IPS-18a (cell line): ENCODE data around the gene ROPN1L.

ENCODE experiments used
- H3K27ac ChIP-seq: one replicate; pipeline ENCODE4 v1.5.1; 2013; ENCODE audit warnings: low read length
- H3K27me3 ChIP-seq: one replicate; pipeline ENCODE4 v1.6.1; 2013; ENCODE audit warnings: mild to moderate bottlenecking, low read length; ENCODE audit not compliant: control insufficient read depth, insufficient read depth
- H3K36me3 ChIP-seq: one replicate; pipeline ENCODE4 v1.6.1; 2013; ENCODE audit warnings: low read depth, low read length; ENCODE audit not compliant: control insufficient read depth
- H3K4me1 ChIP-seq: one replicate; pipeline ENCODE4 v1.6.1; 2013; ENCODE audit warnings: low read depth, low read length; ENCODE audit not compliant: control insufficient read depth
- H3K4me3 ChIP-seq: one replicate; pipeline ENCODE4 v1.5.1; 2013; ENCODE audit warnings: low read length
- H3K9ac ChIP-seq: one replicate; pipeline ENCODE4 v1.6.1; 2013; ENCODE audit warnings: mild to moderate bottlenecking, low read length, moderate library complexity
- H3K9me3 ChIP-seq: one replicate; pipeline ENCODE4 v1.6.1; 2013; ENCODE audit warnings: low read depth, low read length; ENCODE audit not compliant: control insufficient read depth

Gene ROPN1L

GRCh38 chr5:10460252-10460906 is 18.7 kb downstream of the ROPN1L start:
- no peak overlapping the region for H3K9ac ChIP-seq
- H3K36me3 ChIP-seq = no peaks in the 10 kb centered on the region
- no peak overlapping the region for H3K4me3 ChIP-seq
- peaks cover 4% of the 10 kb centered on the region for H3K4me1 ChIP-seq
- H3K27ac ChIP-seq = no peak overlapping the region
- no peaks in the 10 kb centered on the region for H3K27me3 ChIP-seq
- no peaks in the 10 kb centered on the region for H3K9me3 ChIP-seq

DNA sequence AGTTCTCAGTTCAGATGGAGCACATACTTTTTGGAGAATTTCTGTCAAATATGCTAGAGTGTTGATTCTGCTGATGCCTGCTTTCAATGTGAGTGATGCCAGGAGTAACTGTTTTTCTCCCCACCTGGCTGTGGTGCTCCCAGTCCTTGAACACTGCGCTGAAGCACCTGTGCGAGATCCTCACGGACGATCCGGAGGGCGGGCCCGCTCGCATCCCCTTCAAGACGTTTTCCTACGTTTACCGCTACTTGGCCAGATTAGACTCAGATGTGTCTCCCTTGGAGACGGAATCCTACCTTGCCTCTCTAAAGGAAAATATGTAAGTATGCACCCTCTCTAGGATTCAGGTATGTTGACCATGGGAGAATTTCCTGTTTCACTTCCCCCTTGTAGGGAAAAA is 19.4 kb downstream of the ROPN1L start:
- Histone ChIP-seq H3K27me3 (no peaks in the 10 kb centered on the region), H3K4me1 (no peaks in the 10 kb centered on the region), H3K9ac (no peak overlapping the region), H3K4me3 (no peak overlapping the region), H3K36me3 (no peaks in the 10 kb centered on the region), H3K9me3 (no peaks in the 10 kb centered on the region), H3K27ac (no peak overlapping the region)

- Histone ChIP-seq H3K27me3 (no peaks in the 10 kb centered on the region), H3K9me3 (no peaks in the 10 kb centered on the region), H3K4me3 (no peak overlapping the region), H3K27ac (no peak overlapping the region), H3K36me3 (no peaks in the 10 kb centered on the region), H3K9ac (no peak overlapping the region), H3K4me1 (no peaks in the 10 kb centered on the region)
These were observed 20.4 kb downstream of the ROPN1L start for GRCh38 chr5:10461904-10462555.

- Histone ChIP-seq H3K9ac (no peak overlapping the region), H3K27me3 (no peaks in the 10 kb centered on the region), H3K4me3 (no peak overlapping the region), H3K4me1 (peaks cover 13% of the 10 kb centered on the region), H3K27ac (no peak overlapping the region), H3K36me3 (no peaks in the 10 kb centered on the region), H3K9me3 (no peaks in the 10 kb centered on the region)
These were observed 21.9 kb downstream of the ROPN1L start for GRCh38 chr5:10463566-10463965.

DNA sequence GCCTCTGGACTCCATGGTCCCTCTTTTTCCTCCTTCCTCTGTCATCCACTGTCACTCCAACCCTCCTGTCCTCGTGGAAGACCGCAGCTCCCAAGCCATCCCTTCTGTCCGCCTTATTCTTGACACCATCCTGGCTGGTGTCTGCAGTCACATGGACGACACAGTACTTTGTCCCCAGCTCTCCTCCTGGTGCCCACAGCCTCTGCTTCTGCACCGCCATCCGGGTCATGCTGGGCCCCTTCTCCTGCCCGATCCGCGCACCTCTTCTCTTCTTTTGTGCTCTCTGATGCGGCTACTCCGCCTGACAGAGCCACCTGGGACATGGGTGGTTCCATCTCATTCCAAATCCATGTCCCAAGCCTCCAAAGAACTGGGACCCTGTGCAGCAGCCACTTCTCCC is 22.5 kb downstream of the ROPN1L start:
- Histone ChIP-seq H3K27me3 (no peaks in the 10 kb centered on the region), H3K4me3 (no peak overlapping the region), H3K36me3 (no peaks in the 10 kb centered on the region), H3K9ac (no peak overlapping the region), H3K9me3 (no peaks in the 10 kb centered on the region), H3K4me1 (peaks cover 13% of the 10 kb centered on the region), H3K27ac (no peak overlapping the region)

DNA sequence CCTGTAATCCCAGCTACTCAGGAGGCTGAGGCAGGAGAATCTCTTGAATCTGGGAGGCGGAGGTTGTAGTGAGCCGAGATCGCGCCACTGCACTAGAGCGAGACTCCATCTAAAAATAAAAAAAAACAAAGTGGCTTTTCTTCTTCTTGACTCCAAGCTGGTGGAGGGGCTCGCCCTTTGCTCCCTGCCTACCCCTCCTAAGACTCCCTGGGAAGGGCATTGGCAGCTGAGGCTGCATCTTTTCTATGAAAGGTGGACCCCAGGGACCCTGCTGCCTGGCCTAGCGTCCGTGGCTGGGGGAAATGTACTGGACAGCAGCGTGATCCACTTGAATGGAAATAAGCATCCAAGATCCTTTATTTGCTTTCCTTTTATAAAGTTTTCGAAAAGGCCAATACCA is 24.0 kb downstream of the ROPN1L start:
- Histone ChIP-seq H3K27ac (no peak overlapping the region), H3K4me3 (no peak overlapping the region), H3K4me1 (peaks cover 13% of the 10 kb centered on the region), H3K36me3 (no peaks in the 10 kb centered on the region), H3K27me3 (no peaks in the 10 kb centered on the region), H3K9ac (no peak overlapping the region), H3K9me3 (no peaks in the 10 kb centered on the region)

- no peaks in the 10 kb centered on the region for H3K36me3 ChIP-seq
- H3K4me3 ChIP-seq = no peak overlapping the region
- peaks cover 13% of the 10 kb centered on the region for H3K4me1 ChIP-seq
- H3K27me3 ChIP-seq = no peaks in the 10 kb centered on the region
- H3K27ac ChIP-seq = no peak overlapping the region
- no peak overlapping the region for H3K9ac ChIP-seq
- H3K9me3 ChIP-seq = no peaks in the 10 kb centered on the region
These were observed 24.9 kb downstream of the ROPN1L start for GRCh38 chr5:10466446-10467073.

DNA sequence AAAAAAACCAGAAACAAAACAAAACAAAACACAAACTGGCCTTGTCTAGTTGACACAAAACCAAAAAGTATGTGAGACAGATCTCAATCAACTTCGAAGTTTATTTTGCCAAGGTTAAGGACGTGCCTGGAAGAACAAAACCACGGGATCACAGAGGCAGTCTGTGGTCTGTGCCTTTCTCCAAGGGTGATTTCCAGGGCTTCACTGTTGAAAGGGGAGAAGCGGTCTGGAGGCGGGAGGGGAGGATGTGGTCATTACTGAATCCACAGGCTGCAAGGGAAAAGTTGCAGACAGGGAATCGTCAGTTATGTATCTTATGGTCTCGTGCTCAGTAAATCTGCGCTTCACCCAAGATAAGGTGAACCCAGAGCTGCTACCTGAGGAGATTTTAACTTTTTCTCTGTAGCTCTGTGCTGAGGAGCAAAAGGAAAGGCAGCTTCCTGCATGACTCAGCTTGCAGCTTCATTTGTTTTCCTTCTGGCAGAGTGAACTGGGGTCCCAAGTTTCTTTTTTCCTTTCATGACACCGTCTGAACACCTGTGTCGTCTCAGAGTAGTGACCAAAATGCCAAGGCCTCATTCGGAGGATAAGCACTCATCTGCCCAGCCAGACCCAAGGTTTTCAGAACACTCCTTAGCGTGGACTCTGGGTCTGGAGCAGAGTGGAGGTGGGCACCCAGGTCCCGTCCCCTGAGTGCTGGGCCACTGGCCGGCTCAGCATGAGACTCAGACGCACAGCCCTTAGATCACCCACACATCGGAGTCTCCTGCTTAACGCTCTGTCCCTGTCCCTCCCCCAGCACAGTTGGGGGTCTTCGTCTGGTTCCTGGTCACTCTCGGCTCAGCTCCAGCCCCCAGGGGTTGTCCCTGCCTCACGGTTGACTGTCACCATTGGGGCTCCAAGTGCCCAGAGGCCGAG is 25.9 kb downstream of the ROPN1L start:
- H3K9me3 ChIP-seq = no peaks in the 10 kb centered on the region
- H3K27ac ChIP-seq = no peak overlapping the region
- no peaks in the 10 kb centered on the region for H3K27me3 ChIP-seq
- H3K36me3 ChIP-seq = no peaks in the 10 kb centered on the region
- H3K9ac ChIP-seq = no peak overlapping the region
- peaks cover 13% of the 10 kb centered on the region for H3K4me1 ChIP-seq
- no peak overlapping the region for H3K4me3 ChIP-seq

DNA sequence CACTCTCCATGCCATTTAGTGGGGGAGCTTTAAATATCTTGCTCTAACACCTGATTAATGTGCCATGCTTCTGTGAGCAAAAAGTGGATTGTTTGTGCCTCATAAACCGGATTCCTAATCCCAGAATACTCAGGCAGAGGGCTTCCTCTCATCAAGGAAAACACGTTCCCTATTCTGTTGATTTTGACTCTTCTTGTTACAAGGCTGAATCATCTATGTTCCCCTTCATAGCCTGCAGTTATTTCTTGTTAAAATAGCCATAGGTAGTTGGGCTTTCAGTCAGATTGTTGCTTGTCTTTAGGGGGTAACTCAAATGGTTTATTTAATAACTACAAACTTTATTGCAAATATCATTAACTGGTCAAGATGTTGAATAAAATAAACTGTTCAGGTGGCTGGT is 26.6 kb downstream of the ROPN1L start:
- no peak overlapping the region for H3K27ac ChIP-seq

GRCh38 chr5:10469253-10470050 is 27.8 kb downstream of the ROPN1L start:
- no peaks in the 10 kb centered on the region for H3K9me3 ChIP-seq
- H3K9ac ChIP-seq = no peak overlapping the region
- H3K4me3 ChIP-seq = no peak overlapping the region
- H3K4me1 ChIP-seq = peaks cover 13% of the 10 kb centered on the region
- no peaks in the 10 kb centered on the region for H3K27me3 ChIP-seq
- no peaks in the 10 kb centered on the region for H3K36me3 ChIP-seq
- no peak overlapping the region for H3K27ac ChIP-seq

More for the DNA sequence above, 26.6 kb downstream of the ROPN1L start:
- Histone ChIP-seq H3K9ac (no peak overlapping the region), H3K4me3 (no peak overlapping the region), H3K4me1 (peaks cover 13% of the 10 kb centered on the region), H3K9me3 (no peaks in the 10 kb centered on the region), H3K27me3 (no peaks in the 10 kb centered on the region), H3K36me3 (no peaks in the 10 kb centered on the region)

DNA sequence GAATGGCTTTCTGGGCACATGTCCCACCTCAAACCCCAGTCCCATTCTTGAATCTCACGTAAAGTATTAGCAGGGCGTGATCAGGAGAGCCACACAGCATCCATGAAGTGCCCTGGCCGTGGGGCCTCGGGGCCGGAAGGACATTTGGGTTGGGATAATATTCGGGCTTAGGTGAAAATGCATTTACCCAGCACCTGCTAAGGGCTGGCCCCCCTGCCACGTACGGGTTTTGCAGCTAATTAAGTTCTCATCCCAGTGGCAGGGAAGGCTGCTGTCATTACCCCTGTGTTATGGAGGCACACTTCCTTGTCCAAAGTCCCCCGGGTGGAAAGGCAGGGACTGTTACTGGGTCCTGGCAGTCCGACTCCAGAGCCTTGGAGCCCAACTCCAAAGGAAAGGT is 29.0 kb downstream of the ROPN1L start:
- Histone ChIP-seq H3K36me3 (no peaks in the 10 kb centered on the region), H3K27me3 (no peaks in the 10 kb centered on the region), H3K4me1 (peaks cover 13% of the 10 kb centered on the region), H3K4me3 (no peak overlapping the region), H3K9me3 (no peaks in the 10 kb centered on the region), H3K9ac (no peak overlapping the region), H3K27ac (no peak overlapping the region)
